HG03460 (cell line): ENCODE results near the gene TOP1.

ENCODE experiments used
- ATAC-seq: cut with Tn5 transposase; IDR thresholded peaks from one replicate; pipeline ENCODE4 v1.9.1; 2021; ENCODE audit not compliant: unreplicated experiment

The TOP1 gene

GRCh38 chr20:41028359-41029149, at the start of gene TOP1:
TSS of gene TOP1 (plus strand) at chr20:41028822. CDS start at chr20:41029068, 246 bp downstream.
- ATAC-seq, result peak; percentile 88

GRCh38 chr20:40979247-40979646, 49.4 kb upstream of the TOP1 start:
- no peak for ATAC-seq

GRCh38 chr20:40980106-40980827, 48.4 kb upstream of the TOP1 start:
- no peak for ATAC-seq

- no peak for ATAC-seq
Measured at GRCh38 chr20:40980828-40981310, 47.8 kb upstream of the TOP1 start.

GRCh38 chr20:40982415-40983145, 46.0 kb upstream of the TOP1 start:
- ATAC-seq, result no peak

GRCh38 chr20:40983898-40984297, 44.7 kb upstream of the TOP1 start:
- no peak for ATAC-seq

GRCh38 chr20:40984496-40984895, 44.1 kb upstream of the TOP1 start:
- no peak for ATAC-seq

- ATAC-seq, result no peak
Measured at GRCh38 chr20:40986774-40987173, 41.8 kb upstream of the TOP1 start.

- peak; percentile 48 for ATAC-seq
Measured at GRCh38 chr20:40990542-40991120, 38.0 kb upstream of the TOP1 start.

- ATAC-seq, result peak; percentile 91
Measured at GRCh38 chr20:40991181-40991889, 37.3 kb upstream of the TOP1 start.

GRCh38 chr20:40992349-40993113, 36.1 kb upstream of the TOP1 start:
- no peak for ATAC-seq

GRCh38 chr20:40993794-40994540, 34.7 kb upstream of the TOP1 start:
- ATAC-seq, result no peak

- no peak for ATAC-seq
Measured at GRCh38 chr20:40996326-40996725, 32.3 kb upstream of the TOP1 start.

GRCh38 chr20:40997116-40997515, 31.5 kb upstream of the TOP1 start:
- no peak for ATAC-seq

GRCh38 chr20:40999841-41000240, 28.8 kb upstream of the TOP1 start:
- ATAC-seq, result no peak

GRCh38 chr20:41000628-41001027, 28.0 kb upstream of the TOP1 start:
- ATAC-seq, result no peak

- ATAC-seq, result no peak
Measured at GRCh38 chr20:41001497-41001896, 27.1 kb upstream of the TOP1 start.

GRCh38 chr20:41002842-41003142, 25.8 kb upstream of the TOP1 start:
- no peak for ATAC-seq
